Panc1 (cell line): Measurements from ENCODE around the gene CA12. TPM values are rescaled to one million over a fixed set of nuclear protein-coding genes. Genes with fewer than 3 reads are reported as not detected.

ENCODE experiments used
- ATAC-seq: fragments of 200-7000 bp; cut with Tn5 transposase; 2 replicates; pipeline ENCODE4 v1.9.1; 2020; ENCODE audit warnings: mild to moderate bottlenecking, moderate library complexity
- BruUV-seq: library from RNA; stranded (reverse); fragments of 400-500 nt; replicated peaks from 2 replicates; lab custom pipeline; 2021; lab: Mats Ljungman, UMichigan
- CTCF ChIA-PET: fragments of 300-600 bp; sonication (Branson Sonifier 250); formaldehyde crosslinking; loops from one replicate; lab custom pipeline; 2022; ENCODE audit warnings: antibody characterized with exemption; lab: Charles Lee
- POLR2A ChIA-PET: fragments of 300-600 bp; sonication (Branson Sonifier 250); formaldehyde crosslinking; loops from one replicate; lab custom pipeline; 2022; ENCODE audit warnings: antibody characterized with exemption; lab: Charles Lee
- DNase-seq: peaks from one replicate; pipeline ENCODE4 v3.0.0-alpha.2; 2010; ENCODE audit warnings: low read depth, low spot score
- H3K27ac ChIP-seq: 2 replicates; pipeline ENCODE4 v1.5.1; 2011; ENCODE audit warnings: mild to moderate bottlenecking, low read length, inconsistent platforms
- H3K27me3 ChIP-seq: fragments of 200-500 bp; sonication (Bioruptor generic); 2 replicates; pipeline ENCODE4 v1.6.0; 2014; ENCODE audit warnings: low read length, inconsistent platforms; ENCODE audit not compliant: control insufficient read depth, insufficient read depth
- H3K36me3 ChIP-seq: fragments of 200-500 bp; sonication (Bioruptor generic); 2 replicates; pipeline ENCODE4 v1.5.1; 2014; ENCODE audit warnings: inconsistent platforms, mild to moderate bottlenecking, low read length, moderate library complexity; ENCODE audit not compliant: control insufficient read depth, insufficient read depth
- H3K4me1 ChIP-seq: 2 replicates; pipeline ENCODE4 v1.5.1; 2011; ENCODE audit warnings: inconsistent platforms, mild to moderate bottlenecking, low read length, moderate library complexity; ENCODE audit not compliant: control insufficient read depth, insufficient read depth
- H3K4me3 ChIP-seq, 2 experiments: 2 replicates each; pipeline ENCODE4 v1.5.1; 2011 to 2012; ENCODE audit warnings: low read depth in 2 of 2, low read length in 2 of 2, mild to moderate bottlenecking in 2 of 2, inconsistent platforms in 1 of 2, moderate library complexity in 1 of 2
- H3K9me3 ChIP-seq: fragments of 200-500 bp; sonication (Bioruptor generic); 2 replicates; pipeline ENCODE4 v1.5.1; 2014; ENCODE audit warnings: low read depth, mild to moderate bottlenecking, inconsistent platforms, low read length, moderate library complexity; ENCODE audit not compliant: control insufficient read depth, insufficient read depth
- CTCF ChIP-seq: fragments of 450-650 bp; IDR thresholded peaks from 2 replicates; pipeline ENCODE4 v1.5.1; 2017; ENCODE audit warnings: mild to moderate bottlenecking
- POLR2AphosphoS5 ChIP-seq: IDR thresholded peaks from 2 replicates; pipeline ENCODE4 v1.6.1; 2012; ENCODE audit warnings: mild to moderate bottlenecking, low read depth, low read length, moderate library complexity
- SIN3A ChIP-seq: IDR thresholded peaks from 2 replicates; pipeline ENCODE4 v1.6.1; 2012; ENCODE audit warnings: low read depth, mild to moderate bottlenecking, low read length, moderate library complexity, borderline replicate concordance; ENCODE audit not compliant: insufficient read depth
- TCF7L2 ChIP-seq: IDR thresholded peaks from 2 replicates; pipeline ENCODE4 v1.6.1; 2011; ENCODE audit warnings: mild to moderate bottlenecking, low read depth, low read length, inconsistent platforms
- in situ Hi-C: cut with HindIII; loops from 2 replicates; pipeline ENCODE4 v1.10.0; 2016; ENCODE audit warnings: low sequenced_read_pairs, low pct_unique_long_range_greater_than_20kb
- intact Hi-C: fragments of 100-400 bp; cut with micrococcal nuclease; formaldehyde crosslinking; loops from one replicate; pipeline ENCODE4 v1.10.0; 2022; ENCODE audit not compliant: unreplicated experiment
- total RNA-seq: library from RNA; stranded (reverse); gene quantifications from one replicate; pipeline ENCODE4 v1.2.1, GENCODE V29; 2021; ENCODE audit not compliant: unreplicated experiment
- TF ChIP-seq, protein P1 (sequence below), 2 experiments: IDR thresholded peaks; 2 replicates each; pipeline ENCODE4 v1.6.1; 2011 to 2012; ENCODE audit warnings: low read depth in 2 of 2, control low read depth in 1 of 2, low read length in 1 of 2, mild to moderate bottlenecking in 1 of 2, moderate library complexity in 1 of 2; ENCODE audit not compliant: insufficient read depth in 1 of 2

Gene CA12
- total RNA-seq, 1 experiment from 2014 or later, result 0.74 TPM

- Histone ChIP-seq H3K4me3 (no peak overlapping the region), H3K9me3 (no peaks in the 10 kb centered on the region), H3K27ac (no peak overlapping the region), H3K27me3 (peaks cover 8% of the 10 kb centered on the region), H3K4me1 (no peaks in the 10 kb centered on the region), H3K36me3 (no peaks in the 10 kb centered on the region)
- no peak for TF ChIP-seq CTCF
- TF ChIP-seq, protein P1, sequence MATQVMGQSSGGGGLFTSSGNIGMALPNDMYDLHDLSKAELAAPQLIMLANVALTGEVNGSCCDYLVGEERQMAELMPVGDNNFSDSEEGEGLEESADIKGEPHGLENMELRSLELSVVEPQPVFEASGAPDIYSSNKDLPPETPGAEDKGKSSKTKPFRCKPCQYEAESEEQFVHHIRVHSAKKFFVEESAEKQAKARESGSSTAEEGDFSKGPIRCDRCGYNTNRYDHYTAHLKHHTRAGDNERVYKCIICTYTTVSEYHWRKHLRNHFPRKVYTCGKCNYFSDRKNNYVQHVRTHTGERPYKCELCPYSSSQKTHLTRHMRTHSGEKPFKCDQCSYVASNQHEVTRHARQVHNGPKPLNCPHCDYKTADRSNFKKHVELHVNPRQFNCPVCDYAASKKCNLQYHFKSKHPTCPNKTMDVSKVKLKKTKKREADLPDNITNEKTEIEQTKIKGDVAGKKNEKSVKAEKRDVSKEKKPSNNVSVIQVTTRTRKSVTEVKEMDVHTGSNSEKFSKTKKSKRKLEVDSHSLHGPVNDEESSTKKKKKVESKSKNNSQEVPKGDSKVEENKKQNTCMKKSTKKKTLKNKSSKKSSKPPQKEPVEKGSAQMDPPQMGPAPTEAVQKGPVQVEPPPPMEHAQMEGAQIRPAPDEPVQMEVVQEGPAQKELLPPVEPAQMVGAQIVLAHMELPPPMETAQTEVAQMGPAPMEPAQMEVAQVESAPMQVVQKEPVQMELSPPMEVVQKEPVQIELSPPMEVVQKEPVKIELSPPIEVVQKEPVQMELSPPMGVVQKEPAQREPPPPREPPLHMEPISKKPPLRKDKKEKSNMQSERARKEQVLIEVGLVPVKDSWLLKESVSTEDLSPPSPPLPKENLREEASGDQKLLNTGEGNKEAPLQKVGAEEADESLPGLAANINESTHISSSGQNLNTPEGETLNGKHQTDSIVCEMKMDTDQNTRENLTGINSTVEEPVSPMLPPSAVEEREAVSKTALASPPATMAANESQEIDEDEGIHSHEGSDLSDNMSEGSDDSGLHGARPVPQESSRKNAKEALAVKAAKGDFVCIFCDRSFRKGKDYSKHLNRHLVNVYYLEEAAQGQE (IDR thresholded peaks at IDR 0.05; ENCODE audit: insufficient read depth in 1 of 2, low read depth in 2 of 2, low read length in 1 of 2), result no peak
- no peak for TF ChIP-seq POLR2AphosphoS5
- TF ChIP-seq SIN3A, result no peak
- no peak for TF ChIP-seq TCF7L2
- in situ Hi-C loops (no loop called here), intact Hi-C loops (no loop called here)
- CTCF ChIA-PET, result no interaction called here
- ATAC-seq (no peak), DNase-seq (no peak)
- POLR2A ChIA-PET, result interaction anchor here (0.6 kb wide), 1 partner anchor 191 kb away, joined by 7 read pairs; no protein-coding TSS in a partner anchor
- no TSS peak for BruUV-seq
These were observed 23.9 kb downstream of the CA12 start for GRCh38 chr15:63357731-63358130.

DNA sequence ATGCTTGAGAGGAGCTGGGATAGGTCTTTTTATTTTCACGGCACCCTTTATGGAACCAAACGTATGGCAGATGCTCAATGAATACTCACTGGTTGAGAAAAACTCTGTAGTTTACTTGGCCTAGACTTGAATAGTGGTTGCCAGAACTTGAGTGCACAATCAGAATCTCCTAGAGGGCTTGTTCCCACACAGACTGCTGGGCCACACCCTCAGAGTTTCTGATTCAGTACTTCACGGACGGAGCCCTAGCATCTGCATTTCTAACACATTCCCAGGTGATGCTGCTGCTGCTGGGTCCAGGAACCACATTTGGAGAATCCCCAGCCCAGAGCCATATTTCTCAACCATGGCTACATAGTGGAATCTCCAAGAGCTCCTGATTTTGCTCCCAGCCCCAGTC lies 24.6 kb downstream of the CA12 start:
- DNase-seq, result no peak
- Histone ChIP-seq H3K27ac (no peak overlapping the region), H3K4me1 (no peaks in the 10 kb centered on the region), H3K36me3 (no peaks in the 10 kb centered on the region), H3K27me3 (peaks cover 6% of the 10 kb centered on the region), H3K9me3 (no peaks in the 10 kb centered on the region), H3K4me3 (no peak overlapping the region)
- BruUV-seq, result no TSS peak
- CTCF ChIA-PET, result no interaction called here
- POLR2A ChIA-PET, result no interaction called here
- in situ Hi-C loops, result no loop called here
- TF ChIP-seq, protein P1 (IDR thresholded peaks at IDR 0.05; ENCODE audit: insufficient read depth in 1 of 2, low read depth in 2 of 2, low read length in 1 of 2), result no peak
- TF ChIP-seq TCF7L2, result no peak
- TF ChIP-seq SIN3A, result no peak
- TF ChIP-seq CTCF, result no peak
- TF ChIP-seq POLR2AphosphoS5, result no peak
- intact Hi-C loops, result no loop called here
- no peak for ATAC-seq
